Sigmoid colon (tissue), 7 donors: ENCODE results near the gene PARP3. TPM values are rescaled to one million over a fixed set of nuclear protein-coding genes. Genes with fewer than 3 reads are reported as not detected.

Experiments
- DNase-seq: peaks from one replicate; pipeline ENCODE4 v3.0.0-alpha.2; 2019
- H3K27ac ChIP-seq, 4 donors: fragments of 200-600 bp; sonication (generic); one replicate each; pipeline ENCODE4 v1.5.1; 2016 to 2019; ENCODE audit warnings: mild to moderate bottlenecking in 1 of 4
- H3K27me3 ChIP-seq, 3 donors: fragments of 200-600 bp; sonication (generic); one replicate each; pipeline ENCODE4 v1.5.1; 2019; ENCODE audit warnings: mild to moderate bottlenecking in 1 of 3
- H3K36me3 ChIP-seq, 4 donors: fragments of 200-600 bp; sonication (generic); one replicate each; pipeline ENCODE4 v1.5.1; 2016 to 2019
- H3K4me1 ChIP-seq, 4 donors: fragments of 200-600 bp; sonication (generic); one replicate each; pipeline ENCODE4 v1.5.1; 2017 to 2019
- H3K4me3 ChIP-seq, 4 donors: fragments of 200-600 bp; sonication (generic); one replicate each; pipeline ENCODE4 v1.5.1; 2017 to 2019; ENCODE audit warnings: mild to moderate bottlenecking in 2 of 4, moderate library complexity in 1 of 4
- H3K9me3 ChIP-seq, 4 donors: fragments of 200-600 bp in 3 of 4; sonication (generic) in 3 of 4; one replicate each; pipeline versions ENCODE4 v1.5.1 to v1.6.1; 2013 to 2019
- EP300 ChIP-seq, 4 donors: sonication (generic); formaldehyde crosslinking; IDR thresholded peaks; one replicate each; pipeline ENCODE4 v1.6.1; 2017; ENCODE audit warnings: antibody characterized with exemption in 4 of 4
- POLR2A ChIP-seq, 2 donors: fragments of 450-650 bp; IDR thresholded peaks; one replicate each; pipeline ENCODE4 v1.6.1; 2016; ENCODE audit warnings: antibody characterized with exemption in 2 of 2, mild to moderate bottlenecking in 2 of 2, moderate library complexity in 2 of 2
- POLR2AphosphoS5 ChIP-seq, 4 donors: sonication (generic); formaldehyde crosslinking; IDR thresholded peaks; one replicate each; pipeline ENCODE4 v1.6.1; 2017; ENCODE audit warnings: antibody characterized with exemption in 4 of 4
- WGBS, 2 donors: extraction: QIAGEN DNeasy Blood & Tissue Kit; methylation state at CpG; one replicate each; pipeline ENCODE4 v1.1.7; 2013; 5-methylcytosine and 5-hydroxymethylcytosine counted together
- intact Hi-C: fragments of 100-400 bp; cut with DNase I; formaldehyde crosslinking; loops from one replicate; pipeline ENCODE4 v1.15.1; 2023
- polyA plus RNA-seq, 3 donors: library from polyadenylated mRNA; stranded (reverse); fragments of 200-250 nt; gene quantifications; one replicate each; pipeline ENCODE4 v1.2.3, GENCODE V29; 2013
- total RNA-seq, 4 donors: library from RNA; depleted of rRNA; stranded (reverse); fragments of >200 nt; gene quantifications; one replicate each; pipeline ENCODE4 v1.1.0, GENCODE V29; 2016
- TF ChIP-seq, protein P1 (sequence below), 4 experiments: fragments of 450-650 bp in 3 of 4; fragments of 200-600 bp in 1 of 4; IDR thresholded peaks; one replicate each; pipeline ENCODE4 v1.5.1; 2016 to 2019; ENCODE audit warnings: antibody characterized with exemption in 4 of 4, mild to moderate bottlenecking in 3 of 4, moderate library complexity in 2 of 4
- donor health status: healthy with polysubstance abuse.
- donor health status: Bipolar disorder and iron deficiency.
- donor health status: healthy.

PARP3 gene
- total and polyA plus RNA-seq, 7 donors, result 9.0 to 35.8 (median 26.3) TPM

DNA sequence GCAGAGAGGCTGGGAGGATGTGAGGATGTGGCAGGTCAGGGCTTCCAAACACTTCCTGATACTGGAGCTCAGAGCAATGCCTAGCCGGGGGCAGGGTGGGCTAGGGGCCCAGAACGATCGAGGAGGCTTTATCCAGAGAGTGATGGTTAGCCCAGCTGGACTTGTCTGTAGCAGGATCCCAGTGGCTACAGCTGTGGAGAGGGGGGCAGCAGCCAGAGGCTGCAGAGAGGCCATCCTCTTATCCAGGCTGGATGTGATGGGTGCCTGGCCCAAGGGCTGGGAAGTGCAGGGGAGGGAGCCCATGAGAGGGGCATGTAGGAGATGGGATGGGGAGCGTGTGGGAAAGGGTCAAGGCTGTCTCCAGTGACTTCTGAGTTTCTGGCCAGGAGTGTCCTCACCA, 4.6 kb downstream of the PARP3 start:
- intact Hi-C loops, result loop anchor here (10.0 kb wide), 1 partner anchor 452 kb away; no protein-coding TSS in a partner anchor
- TF ChIP-seq, protein P1, sequence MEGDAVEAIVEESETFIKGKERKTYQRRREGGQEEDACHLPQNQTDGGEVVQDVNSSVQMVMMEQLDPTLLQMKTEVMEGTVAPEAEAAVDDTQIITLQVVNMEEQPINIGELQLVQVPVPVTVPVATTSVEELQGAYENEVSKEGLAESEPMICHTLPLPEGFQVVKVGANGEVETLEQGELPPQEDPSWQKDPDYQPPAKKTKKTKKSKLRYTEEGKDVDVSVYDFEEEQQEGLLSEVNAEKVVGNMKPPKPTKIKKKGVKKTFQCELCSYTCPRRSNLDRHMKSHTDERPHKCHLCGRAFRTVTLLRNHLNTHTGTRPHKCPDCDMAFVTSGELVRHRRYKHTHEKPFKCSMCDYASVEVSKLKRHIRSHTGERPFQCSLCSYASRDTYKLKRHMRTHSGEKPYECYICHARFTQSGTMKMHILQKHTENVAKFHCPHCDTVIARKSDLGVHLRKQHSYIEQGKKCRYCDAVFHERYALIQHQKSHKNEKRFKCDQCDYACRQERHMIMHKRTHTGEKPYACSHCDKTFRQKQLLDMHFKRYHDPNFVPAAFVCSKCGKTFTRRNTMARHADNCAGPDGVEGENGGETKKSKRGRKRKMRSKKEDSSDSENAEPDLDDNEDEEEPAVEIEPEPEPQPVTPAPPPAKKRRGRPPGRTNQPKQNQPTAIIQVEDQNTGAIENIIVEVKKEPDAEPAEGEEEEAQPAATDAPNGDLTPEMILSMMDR (IDR thresholded peaks at IDR 0.05), result no peak
- TF ChIP-seq EP300 (IDR thresholded peaks at IDR 0.05) (no peak), POLR2AphosphoS5 (IDR thresholded peaks at IDR 0.05) (no peak), POLR2A (IDR thresholded peaks at IDR 0.05) (no peak)
- H3K27me3 ChIP-seq, result no peaks in the 10 kb centered on the region
- peaks cover 0 to 45% (median 3%) of the 10 kb centered on the region in 4 donors for H3K36me3 ChIP-seq
- H3K27ac ChIP-seq, result no peak overlapping the region
- peak; percentile 47 for DNase-seq
- no peaks in the 10 kb centered on the region for H3K9me3 ChIP-seq
- WGBS, 2 donors, result 74 to 88% methylated on average over 4 of the region's 4 CpGs
- no peak overlapping the region for H3K4me3 ChIP-seq
- peaks cover 0 to 15% (median 14%) of the 10 kb centered on the region in 4 donors for H3K4me1 ChIP-seq

DNA sequence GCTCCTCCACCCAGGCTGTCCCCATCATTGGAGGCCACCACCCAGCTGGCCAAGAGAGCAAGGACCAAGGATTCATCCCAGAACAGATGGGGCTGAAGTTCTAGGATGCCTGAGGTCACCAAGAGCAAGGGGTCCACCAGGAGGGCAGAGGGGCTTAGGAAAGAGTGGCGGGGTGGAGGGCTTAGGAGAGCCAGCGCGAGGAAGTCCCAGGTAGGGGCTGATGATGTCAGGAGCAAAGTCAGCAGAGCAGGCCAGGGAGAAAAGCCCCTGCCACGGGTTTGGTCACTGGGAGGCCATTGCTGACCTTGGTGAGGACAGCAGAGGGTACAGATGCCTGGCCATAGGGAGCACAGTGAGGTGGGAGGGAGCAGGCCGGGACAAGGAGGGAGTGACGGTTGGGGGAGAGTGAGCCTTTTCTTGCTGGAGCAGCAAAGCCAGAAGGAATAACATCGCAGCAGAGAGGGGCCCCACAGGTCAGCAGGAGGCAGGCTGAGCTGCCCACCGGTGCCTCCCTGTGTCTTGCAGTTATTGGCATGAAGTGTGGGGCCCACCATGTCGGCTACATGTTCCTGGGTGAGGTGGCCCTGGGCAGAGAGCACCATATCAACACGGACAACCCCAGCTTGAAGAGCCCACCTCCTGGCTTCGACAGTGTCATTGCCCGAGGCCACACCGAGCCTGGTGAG, 5.2 kb downstream of the PARP3 start:
- peak; percentile 57 for DNase-seq
- H3K36me3 ChIP-seq, result peaks cover 0 to 45% (median 3%) of the 10 kb centered on the region in 4 donors
- H3K27me3 ChIP-seq, result no peaks in the 10 kb centered on the region
- intact Hi-C loops, result loop anchor here (10.0 kb wide), 1 partner anchor 453 kb away; no protein-coding TSS in a partner anchor
- H3K4me1 ChIP-seq, result peaks cover 0 to 12% (median 12%) of the 10 kb centered on the region in 4 donors
- no peak overlapping the region for H3K4me3 ChIP-seq
- TF ChIP-seq, protein P1 (IDR thresholded peaks at IDR 0.05), result no peak
- no peak for TF ChIP-seq EP300 (IDR thresholded peaks at IDR 0.05)
- no peak for TF ChIP-seq POLR2AphosphoS5 (IDR thresholded peaks at IDR 0.05)
- TF ChIP-seq POLR2A (IDR thresholded peaks at IDR 0.05), result no peak
- WGBS, 2 donors, result 85 to 87% methylated on average over 13 of the region's 13 CpGs
- no peak overlapping the region for H3K27ac ChIP-seq
- H3K9me3 ChIP-seq, result no peaks in the 10 kb centered on the region

DNA sequence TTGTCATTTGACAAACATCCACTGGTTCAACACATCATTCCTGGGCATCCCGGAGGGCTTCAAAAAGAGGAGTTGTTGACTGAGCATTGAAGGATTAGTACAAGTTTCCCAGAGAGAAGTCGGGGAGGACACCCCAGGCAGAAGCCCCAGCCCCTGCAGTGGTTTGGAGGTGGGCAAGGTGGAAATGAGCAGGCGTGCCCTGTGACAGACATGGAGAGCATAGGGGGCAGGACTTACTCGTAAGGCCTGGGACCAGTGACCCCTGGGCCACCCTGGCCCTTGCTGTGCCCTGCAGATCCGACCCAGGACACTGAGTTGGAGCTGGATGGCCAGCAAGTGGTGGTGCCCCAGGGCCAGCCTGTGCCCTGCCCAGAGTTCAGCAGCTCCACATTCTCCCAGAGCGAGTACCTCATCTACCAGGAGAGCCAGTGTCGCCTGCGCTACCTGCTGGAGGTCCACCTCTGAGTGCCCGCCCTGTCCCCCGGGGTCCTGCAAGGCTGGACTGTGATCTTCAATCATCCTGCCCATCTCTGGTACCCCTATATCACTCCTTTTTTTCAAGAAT, 5.9 kb downstream of the PARP3 start:
- no peak for DNase-seq
- Histone ChIP-seq H3K4me3 (no peak overlapping the region), H3K4me1 (peaks cover 0 to 5% (median 4%) of the 10 kb centered on the region in 4 donors), H3K36me3 (peaks cover 0 to 45% (median 3%) of the 10 kb centered on the region in 4 donors), H3K9me3 (no peaks in the 10 kb centered on the region), H3K27ac (no peak overlapping the region), H3K27me3 (no peaks in the 10 kb centered on the region)
- intact Hi-C loops, result loop anchor here (10.0 kb wide), 1 partner anchor 453 kb away; no protein-coding TSS in a partner anchor
- TF ChIP-seq EP300 (IDR thresholded peaks at IDR 0.05) (no peak), POLR2AphosphoS5 (IDR thresholded peaks at IDR 0.05) (no peak), POLR2A (IDR thresholded peaks at IDR 0.05) (no peak)
- TF ChIP-seq, protein P1 (IDR thresholded peaks at IDR 0.05), result no peak
- 92 to 94% methylated on average over 10 of the region's 10 CpGs for WGBS, 2 donors

DNA sequence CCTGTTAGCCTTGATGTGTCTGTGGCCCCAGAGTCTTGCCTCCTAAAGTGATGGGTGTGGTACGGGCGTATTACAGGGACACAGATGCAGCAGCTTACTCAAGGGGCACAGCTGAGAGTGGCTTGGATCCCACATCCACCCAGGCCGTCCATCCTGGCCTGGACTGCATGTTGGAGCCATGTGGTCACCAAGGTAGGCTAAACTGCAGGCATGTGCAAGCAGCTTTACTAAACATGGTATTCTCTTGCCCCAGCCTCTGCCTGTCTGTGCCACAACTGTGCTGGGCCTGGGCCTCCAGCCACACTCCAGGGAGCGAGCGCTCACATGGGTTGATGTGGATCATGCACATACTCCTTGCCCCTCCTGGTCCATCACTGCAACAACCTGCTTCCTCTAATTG, 7.0 kb downstream of the PARP3 start:
- Histone ChIP-seq H3K27me3 (no peaks in the 10 kb centered on the region), H3K36me3 (peaks cover 0 to 44% (median 3%) of the 10 kb centered on the region in 4 donors), H3K9me3 (no peaks in the 10 kb centered on the region), H3K4me1 (no peaks in the 10 kb centered on the region), H3K4me3 (no peak overlapping the region), H3K27ac (no peak overlapping the region)
- no peak for DNase-seq
- 87 to 93% methylated on average over 5 of the region's 5 CpGs for WGBS, 2 donors
- intact Hi-C loops, result loop anchor here (10.0 kb wide), 1 partner anchor 454 kb away; no protein-coding TSS in a partner anchor
- TF ChIP-seq EP300 (IDR thresholded peaks at IDR 0.05) (no peak), POLR2AphosphoS5 (IDR thresholded peaks at IDR 0.05) (no peak)

DNA sequence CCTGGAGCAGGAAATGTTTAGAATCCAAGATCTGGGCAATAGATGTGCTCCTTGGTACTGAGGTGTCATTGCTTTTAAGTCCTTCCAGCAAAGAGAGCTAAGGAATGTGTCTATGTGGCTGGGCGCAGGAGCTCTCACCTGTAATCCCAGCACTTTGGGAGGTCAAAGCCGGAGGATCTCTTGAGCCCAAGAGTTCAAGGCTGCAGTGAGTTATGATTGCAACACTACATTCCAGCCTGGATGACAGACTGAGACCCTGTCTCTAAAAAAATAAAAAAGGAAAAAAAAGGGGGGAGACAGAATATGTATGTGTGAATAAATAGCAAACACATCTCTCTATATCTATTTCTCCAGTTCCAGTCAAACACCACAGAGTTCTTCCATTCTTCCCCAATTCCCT, 8.7 kb downstream of the PARP3 start:
- Histone ChIP-seq H3K4me1 (peaks cover 0 to 7% (median 6%) of the 10 kb centered on the region in 4 donors), H3K4me3 (no peak overlapping the region), H3K27me3 (no peaks in the 10 kb centered on the region), H3K9me3 (no peaks in the 10 kb centered on the region), H3K27ac (no peak overlapping the region), H3K36me3 (peaks cover 0 to 27% (median 1%) of the 10 kb centered on the region in 4 donors)
- DNase-seq, result no peak
- WGBS, 2 donors, result 93 to 94% methylated on average over 2 of the region's 2 CpGs
- intact Hi-C loops, result no loop called here
- no peak for TF ChIP-seq POLR2AphosphoS5 (IDR thresholded peaks at IDR 0.05)
- TF ChIP-seq POLR2A (IDR thresholded peaks at IDR 0.05), result no peak
- TF ChIP-seq, protein P1 (IDR thresholded peaks at IDR 0.05), result no peak
- no peak for TF ChIP-seq EP300 (IDR thresholded peaks at IDR 0.05)
